Fibroblast of skin of abdomen (primary cell): ENCODE measurements around the gene RPP25. TPM values are rescaled to one million over a fixed set of nuclear protein-coding genes. Genes with fewer than 3 reads are reported as not detected.
A peak's percentile ranks its signal among the peaks of the same experiment; 100 is the strongest.

Experiments
- DNase-seq: peaks from one replicate; pipeline ENCODE4 v3.0.0-alpha.2; 2013
- polyA plus RNA-seq, 2 experiments: library from polyadenylated mRNA; unstranded; fragments of 120-200 nt; gene quantifications; one replicate each; pipeline ENCODE4 v1.2.1, GENCODE V29; 2013; ENCODE audit not compliant: insufficient read length in 2 of 2

The RPP25 gene, protein sequence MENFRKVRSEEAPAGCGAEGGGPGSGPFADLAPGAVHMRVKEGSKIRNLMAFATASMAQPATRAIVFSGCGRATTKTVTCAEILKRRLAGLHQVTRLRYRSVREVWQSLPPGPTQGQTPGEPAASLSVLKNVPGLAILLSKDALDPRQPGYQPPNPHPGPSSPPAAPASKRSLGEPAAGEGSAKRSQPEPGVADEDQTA
- polyA plus RNA-seq (2013, experiment 1 of 2; ENCODE audit: insufficient read length) = 3.5 TPM
- polyA plus RNA-seq (2013, experiment 2 of 2; ENCODE audit: insufficient read length) = 3.8 TPM

DNA sequence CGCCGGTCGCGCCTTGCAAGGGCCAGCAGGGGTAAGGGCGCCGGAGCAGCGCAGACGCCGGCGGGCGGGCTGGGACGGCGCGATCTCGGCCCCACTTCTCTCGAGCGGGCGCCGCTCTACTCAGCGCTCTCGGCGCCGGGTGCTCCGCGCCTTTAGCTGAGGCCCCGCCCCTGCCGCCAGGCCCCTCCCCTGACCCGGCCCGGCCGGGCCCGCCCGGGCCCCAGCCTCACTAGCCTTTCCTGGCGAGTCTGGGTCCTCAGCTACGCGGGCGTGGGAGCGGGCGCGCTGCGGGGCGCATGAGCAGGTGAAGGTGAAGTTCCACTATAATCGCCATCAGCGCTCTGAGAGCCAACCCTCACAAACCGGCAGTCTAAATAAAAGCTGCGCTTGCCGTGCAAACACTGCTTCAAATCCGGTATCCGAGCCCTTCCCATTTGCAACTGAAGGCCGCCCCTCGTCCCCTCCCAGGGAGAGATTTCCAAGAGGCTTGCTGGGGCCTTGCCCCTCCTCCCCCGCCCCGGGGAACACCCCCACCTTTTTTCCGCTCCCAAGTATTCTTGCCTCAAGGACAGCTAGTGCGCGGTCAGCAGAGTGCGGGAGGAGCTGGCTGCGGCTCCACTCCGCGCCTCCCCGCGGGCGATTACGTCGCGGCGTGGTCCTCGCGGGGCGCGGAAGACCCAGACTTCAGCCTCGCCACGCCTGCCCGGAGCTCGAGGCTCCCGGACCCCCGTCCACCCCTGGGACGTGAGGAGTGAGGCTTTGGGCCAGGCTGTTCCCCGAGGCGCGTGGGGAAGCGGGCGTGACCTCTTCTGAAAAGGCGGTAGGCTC lies at the start of gene RPP25:
TSS of gene RPP25 (minus strand) at position 125 of the 828 bp plus-strand sequence. CDS start 189 bp downstream, outside the sequence.
- peak; percentile 66 for DNase-seq

DNA sequence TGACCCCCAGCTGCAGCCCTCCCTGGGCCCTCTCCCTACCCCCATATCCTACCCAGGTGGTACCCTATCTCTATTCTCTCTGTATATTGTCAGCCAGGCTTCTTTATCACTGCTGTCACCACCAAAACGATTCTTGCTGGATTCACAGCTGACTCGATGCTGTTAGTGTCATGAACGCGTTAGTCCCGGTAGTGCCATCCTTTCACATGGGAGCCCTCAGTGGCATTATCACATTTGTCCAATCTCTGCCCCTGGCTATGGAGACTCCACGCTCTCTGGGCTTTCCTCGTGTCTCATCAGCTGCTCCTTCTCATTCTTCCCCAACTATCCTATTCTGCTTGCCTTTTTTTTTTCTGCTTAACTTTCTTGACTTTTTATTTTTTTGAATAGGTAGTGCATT lies 45.8 kb upstream of the RPP25 start:
- DNase-seq = no peak

DNA sequence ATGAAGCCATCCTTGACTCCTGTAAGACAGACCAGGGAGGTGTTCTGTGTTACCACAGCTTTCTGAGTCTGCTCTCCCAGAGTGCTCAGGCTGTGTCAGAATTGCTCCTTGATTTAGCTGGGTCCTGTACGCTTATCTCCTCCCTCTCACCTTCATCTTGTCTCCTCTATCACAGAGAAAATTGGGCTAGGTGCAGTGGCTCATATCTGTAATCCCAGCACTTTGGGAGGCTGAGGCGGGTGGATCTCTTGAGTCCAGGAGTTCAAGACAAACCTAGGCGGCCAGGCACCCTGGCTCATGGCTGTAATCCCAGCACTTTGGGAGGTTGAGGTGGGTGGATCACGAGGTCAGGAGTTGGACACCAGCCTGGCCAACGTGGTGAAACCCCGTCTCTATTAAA lies 44.7 kb upstream of the RPP25 start:
- no peak for DNase-seq

DNA sequence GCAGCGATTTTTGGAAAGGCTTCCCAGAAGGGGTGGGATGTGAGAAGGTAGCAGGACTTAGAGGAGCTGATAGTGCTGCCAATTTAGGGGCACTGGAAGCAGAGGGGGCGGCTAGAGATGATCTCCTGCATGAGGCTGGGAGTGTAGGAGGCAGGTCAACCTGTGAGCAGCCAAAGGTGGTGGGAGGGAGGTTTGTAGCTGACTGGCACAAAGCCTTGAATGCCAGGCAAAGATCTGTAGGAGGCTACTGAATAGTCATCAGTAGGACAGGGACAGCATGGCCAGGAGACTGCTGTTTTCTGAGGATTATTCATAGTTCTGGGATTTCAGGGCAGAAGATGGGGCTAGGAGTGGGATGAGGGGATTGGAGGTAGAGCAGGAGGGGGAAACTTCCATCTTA lies 41.0 kb upstream of the RPP25 start:
- DNase-seq = no peak

DNA sequence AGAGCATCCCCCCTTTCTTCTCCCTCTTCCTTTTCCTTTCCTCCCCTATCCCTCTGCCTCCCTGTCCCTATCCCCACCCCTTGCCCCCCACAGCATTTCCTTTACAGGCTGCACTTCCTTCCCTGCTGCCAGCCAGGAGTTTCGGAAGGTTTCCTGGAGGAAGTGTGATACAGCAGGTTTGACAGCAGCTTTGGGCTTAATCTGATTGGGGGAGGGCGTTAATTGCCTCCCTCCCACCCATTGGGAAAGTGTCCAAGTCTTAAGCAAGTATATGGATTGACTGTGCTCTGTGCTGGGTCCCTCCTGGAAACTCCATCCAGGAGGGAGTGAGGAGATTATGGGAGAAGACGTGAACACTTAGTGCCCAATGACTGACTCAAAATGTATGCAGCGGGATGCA lies 40.6 kb upstream of the RPP25 start:
- no peak for DNase-seq

DNA sequence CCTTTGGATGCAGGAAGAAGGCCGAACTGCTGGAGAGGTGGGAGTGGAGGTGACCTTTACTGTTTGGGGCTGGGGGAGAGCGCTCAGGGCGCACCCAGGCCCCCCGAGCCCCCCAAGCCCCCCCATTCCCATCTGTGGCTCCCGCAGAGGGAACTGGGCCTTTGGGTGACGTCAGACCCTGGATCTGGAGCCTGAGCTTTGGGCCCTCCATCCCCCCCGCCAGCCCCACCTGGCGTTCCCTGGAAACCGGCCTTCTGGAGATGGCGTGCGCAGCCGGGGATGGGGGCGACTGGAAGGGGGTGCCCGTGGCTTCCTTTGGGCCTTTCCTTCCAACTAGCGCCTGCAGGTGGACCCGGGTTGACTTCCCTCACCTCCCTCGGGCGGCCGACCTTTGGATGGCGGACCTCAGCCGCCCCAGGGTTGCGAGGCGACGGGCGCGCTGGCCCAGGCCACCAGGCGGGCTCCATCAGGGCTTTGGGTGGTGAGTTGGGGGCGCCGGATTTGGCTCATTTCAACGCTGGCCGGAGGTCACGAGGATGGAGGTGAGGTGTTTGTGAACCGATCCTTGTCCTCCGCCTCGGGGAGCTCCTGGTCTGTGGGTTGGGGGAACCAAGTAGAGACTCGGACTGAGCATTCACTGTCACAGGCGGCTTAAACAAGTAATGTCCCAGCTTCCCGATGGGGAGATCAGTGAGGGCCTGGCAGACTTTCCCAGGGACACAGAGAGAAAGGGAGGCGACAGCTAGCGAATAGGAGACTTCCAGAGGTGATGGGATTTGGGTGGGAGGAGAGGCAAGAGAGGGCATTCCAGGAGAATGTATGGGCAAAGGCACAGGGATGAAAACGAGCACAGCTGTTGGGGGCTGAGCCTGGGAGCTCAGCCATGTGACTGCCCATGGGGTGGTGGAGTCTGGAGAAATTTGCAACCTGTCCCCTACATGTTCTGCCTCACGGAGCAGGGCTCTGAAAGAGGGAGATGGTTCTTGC lies 39.5 kb upstream of the RPP25 start:
- DNase-seq = no peak

DNA sequence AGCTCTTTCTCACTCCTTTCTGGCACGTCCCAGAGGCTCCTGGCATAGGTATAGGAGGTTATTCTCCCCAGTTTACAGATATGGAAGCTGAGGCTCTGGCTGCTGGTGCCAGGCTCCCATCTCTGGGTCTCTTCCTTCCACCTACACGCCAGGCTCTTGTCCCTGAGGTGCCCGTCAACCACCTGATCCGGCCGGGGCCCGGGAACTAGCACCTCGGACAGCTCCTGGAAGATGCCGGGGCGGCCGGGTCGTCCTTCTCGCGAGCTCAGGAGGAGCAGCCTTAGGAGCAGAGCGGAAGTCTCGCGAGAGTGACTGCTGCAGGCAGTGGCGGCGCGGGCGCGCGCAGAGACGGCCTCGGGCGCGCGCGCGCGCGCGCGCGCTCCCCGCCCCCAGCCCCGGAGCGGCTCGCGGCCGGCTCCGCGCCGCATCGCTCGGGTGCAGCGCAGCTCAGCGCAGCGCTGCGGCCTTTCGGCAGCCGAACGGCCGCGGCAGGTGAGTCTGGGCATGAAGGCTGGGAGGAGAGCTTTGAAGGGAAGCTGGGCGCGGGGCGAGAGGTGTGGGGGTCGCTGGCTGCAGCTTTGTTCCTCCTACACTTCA lies 38.7 kb upstream of the RPP25 start, which contains the start of gene SCAMP5:
TSS of gene SCAMP5 (plus strand) at position 382 of the 597 bp plus-strand sequence. CDS start 16,277 bp downstream, outside the sequence.
- peak; percentile 92 for DNase-seq

DNA sequence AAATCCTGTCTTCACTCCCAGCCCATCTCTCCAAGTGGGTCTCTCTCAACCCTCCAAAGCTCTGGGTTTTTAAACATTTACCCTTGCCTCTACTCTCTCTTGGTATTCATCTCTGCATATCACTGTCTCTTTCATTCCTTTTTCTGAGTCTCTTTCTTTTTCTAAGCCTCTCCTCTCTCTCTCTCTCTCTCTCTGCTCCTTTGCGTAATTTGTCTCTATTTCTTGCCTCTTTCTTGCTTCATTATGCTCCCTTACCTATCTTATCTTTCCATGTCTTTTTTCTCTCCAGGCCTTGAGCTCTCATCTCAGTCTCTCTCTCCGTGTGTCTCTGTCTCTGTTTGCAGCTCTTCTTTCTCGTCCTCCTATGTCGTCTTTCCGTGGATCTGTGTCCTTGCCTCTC lies 38.1 kb upstream of the RPP25 start:
- no peak for DNase-seq

DNA sequence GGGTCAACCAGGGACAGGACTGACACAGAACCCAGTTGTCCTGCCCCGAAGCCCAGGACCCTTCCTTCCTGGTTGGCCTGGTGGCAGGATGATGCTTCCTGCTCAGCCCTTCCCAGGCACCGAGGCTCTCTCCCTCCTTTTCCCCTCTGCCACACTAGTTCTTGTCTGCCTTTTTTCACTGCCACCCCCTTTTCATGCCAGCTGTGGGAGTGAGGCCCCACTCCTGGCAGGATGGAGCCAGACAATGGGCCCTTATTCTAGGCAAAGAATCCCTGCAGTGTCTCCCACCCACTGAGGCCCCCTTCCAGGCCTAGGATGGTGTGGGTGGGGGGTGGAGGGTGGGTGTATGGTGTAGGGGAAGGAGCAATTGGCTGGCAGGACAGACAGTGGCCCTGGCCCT lies 37.7 kb upstream of the RPP25 start:
- DNase-seq = no peak

DNA sequence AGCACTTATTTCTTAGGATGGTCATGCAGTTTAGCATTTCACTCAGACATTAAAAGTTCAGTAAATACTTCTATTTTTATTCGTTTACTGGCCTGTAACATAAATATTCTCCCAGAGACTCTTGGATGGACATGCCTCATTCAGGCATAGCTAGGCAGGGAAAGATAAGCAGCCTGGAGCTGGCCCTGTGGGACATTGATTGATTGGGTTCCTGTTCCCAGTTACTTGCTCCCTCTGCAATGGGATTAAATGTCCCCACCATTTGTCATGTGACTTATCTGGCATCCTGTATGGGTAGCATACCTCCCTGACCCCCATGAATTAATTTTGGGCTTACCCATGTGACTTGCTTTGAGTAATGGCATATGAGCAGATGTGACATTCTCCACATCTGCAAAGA lies 36.0 kb upstream of the RPP25 start:
- DNase-seq = no peak

DNA sequence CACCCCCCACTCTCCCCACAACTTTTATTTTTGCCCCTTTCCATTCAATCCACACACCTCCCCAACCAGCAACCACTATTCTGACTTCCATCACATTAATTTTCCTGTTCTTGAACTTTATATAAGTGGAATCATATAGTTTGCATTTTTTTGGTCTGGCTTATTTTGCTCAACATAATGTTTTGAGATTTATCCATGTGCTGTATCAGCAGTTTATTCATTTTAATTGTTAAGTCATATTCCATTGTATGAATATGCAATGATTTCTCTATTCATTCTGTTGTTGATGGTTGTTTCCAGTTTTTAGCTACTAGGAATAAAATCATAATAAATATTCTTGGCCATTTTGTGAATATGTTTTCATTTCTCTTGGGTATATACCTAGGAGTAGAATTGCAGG lies 33.0 kb upstream of the RPP25 start:
- no peak for DNase-seq

DNA sequence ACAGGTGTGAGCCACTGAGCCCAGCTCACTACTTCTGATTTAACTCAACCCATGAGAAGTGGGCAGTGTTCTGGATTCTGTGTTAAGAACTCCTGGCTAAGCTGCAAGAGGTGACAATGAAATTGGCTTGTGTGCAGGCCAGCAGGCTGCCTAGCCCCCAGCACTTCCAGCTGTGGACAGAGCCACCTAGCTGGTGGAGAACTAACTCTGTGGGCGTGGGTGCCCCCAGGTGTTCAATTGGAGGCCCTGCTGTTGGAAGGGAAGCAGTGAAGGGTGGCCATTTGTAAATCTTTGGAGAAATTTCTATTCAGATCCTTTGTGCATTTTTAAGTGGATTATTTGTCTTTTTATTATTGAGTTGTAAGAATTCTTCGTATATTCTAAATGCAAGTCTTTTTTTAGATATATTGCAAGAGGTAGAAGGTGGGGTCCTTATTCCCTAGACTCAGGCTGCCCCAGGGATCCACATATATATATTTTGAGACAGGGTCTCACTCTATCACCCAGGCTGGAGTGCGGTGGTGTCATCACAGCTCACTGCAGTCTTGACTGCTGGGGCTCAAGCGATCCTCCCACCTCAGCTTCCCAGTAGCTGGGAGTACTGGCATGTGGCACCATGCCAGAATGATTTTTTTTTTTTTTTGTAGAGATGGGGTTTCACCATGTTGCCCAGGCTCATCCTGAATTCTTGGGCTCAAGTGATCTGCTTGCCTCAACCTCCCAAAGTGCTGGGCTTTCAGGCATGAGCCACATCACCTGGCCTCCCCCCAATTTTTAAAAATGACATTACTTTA lies 31.6 kb upstream of the RPP25 start:
- peak; percentile 22 for DNase-seq

DNA sequence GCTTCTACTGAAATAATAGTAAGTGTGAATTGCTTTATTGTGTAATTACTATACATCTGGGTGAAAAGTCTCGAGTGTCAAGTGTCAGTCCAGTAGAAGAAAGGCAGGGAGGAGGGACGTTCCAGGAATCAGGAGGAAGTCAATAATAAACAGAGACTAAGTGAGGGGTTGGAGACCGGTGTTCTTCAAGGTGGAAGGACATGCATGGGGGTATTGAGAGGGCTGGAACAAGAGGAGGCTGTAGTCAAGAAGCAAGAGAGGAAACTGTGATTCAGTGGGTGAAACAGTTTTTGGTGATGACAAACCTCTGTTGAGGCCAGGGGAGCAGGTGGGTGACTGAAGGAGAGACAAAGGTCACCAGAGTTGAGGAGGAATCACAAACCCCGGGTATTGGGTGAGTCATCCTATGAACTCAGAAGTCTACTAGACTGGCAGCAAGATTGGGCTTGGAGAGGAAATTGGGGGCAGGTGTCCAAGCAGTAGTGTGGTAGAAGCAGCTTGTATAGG lies 27.2 kb upstream of the RPP25 start:
- no peak for DNase-seq

DNA sequence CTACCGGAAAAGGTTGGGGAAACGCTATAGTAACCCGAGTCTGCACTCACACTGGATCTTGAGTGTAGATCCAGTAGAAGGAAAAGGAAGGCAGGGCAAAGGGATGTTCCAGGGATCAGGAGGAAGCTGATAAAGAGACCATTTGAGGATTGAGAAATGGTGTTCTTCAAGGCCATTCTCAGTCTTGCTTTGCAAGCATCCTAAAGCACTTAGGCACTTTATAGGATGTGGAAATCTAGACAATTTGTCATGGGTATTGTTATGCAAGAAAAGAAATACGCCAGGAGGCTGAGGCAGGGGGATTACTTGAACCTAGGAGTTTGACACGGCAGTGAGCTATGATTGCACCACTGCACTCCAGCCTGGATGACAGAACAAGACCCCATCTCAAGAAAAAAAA lies 25.6 kb upstream of the RPP25 start:
- no peak for DNase-seq

DNA sequence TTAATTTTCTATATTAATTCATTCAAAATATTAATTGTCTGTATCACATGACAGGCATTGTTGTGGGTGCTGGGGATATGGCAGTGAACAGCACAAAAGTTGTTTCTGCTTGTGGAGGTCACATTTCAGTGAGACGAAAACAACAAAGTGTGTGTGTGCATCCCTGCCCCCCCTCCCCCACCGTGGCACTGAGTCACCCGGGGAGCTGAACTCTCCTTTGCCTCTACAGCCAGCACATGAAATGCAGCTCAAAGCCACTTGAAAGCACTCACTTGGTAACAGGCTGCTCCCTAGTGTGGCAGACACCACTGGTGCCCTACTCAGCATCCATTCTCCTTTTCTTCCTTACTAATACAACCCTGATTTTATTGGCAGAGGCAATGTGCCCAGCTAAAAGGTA lies 21.9 kb upstream of the RPP25 start:
- no peak for DNase-seq

DNA sequence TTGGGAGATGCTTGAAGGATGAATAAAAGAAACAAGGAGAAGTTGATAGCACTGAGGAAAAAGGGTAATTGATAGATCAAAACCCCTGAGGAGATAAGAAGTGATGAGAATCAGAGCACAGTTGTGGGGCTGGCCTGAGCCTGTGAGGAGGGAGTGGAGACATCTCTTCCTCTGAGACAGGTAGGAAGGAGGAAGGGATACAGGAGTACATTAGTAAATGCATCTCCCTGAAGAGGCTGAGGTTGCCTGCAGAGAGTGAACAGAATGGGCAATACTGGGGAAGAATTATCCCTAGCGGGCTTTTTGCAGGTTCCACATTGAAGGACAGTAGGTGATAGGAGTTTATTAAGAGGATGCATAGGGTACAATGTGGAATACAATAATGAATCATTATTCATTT lies 21.5 kb upstream of the RPP25 start:
- DNase-seq = no peak

DNA sequence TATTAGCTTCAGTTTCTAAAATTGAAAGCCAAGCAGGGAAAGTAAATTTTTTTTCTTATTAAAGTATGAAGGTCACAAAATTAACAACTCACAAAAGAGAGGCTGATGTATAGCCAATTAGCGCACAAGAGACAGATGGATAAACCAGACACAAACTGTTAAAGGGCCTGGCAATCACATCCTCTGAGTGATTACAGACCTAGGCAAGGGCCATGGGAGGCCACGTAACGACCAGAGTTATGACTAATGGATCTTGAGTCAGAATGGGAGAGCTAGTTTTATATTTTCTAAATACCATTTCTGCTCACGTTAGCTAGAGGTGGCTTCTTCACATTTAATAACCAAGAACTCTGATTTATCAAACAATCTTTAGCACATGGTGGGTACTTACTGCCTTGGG lies 21.0 kb upstream of the RPP25 start:
- DNase-seq = no peak

DNA sequence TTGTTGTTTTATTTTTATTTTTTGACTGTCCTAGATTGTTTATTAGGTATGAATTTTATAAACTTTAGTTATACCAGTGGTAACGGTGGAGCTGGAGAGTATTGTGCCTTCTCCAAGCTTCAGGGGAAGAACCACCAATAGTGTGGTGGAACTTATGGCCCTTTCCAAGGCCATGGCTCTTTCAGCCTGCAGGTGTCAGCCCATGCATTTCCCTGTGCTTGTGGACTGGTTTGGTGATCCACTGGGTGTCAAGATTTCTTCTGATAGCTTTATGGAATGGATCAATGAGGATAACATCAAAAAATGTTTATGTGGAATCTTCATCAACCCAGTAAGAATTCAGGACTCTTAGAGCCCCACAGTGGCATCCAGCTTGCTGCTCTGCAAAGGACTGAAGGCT lies 19.6 kb upstream of the RPP25 start:
- DNase-seq = no peak

DNA sequence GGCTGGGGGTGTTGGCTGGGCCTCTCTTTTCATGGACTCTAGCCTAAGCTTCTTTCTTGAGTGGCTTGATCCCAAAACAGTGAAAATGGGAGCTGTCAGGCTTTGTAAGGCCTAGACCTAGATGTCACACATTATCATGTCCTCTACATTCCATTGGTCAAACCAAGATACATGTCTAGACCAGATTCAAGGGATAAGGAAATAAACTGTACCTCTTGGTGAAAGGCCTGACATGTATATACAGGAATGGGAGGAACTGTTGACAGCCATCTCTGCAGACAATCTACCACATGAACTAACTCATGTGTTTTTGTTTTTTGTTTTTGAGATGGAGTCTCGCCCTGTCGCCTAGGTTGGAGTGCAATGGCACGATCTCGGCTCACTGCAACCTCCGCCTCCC lies 11.1 kb upstream of the RPP25 start:
- DNase-seq = no peak

DNA sequence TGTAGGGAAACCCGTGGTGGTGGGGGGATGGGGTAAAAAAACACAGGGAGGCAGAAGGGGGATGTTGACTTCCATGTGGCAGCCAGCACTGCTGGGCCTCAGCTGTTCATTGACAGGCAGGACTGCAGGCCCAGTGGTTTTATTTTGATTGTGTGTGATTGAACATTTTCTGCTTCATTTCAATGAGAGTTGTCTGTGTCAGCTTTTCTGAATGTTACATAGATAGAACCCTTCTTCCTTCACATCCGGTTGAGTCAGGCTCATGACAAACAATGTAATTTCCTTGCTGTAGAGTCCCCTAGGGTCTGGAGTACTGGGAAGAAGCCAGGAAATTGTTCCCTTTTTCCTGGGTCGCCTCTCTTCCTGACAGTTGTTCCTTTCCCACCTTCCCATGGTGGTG lies 8.2 kb upstream of the RPP25 start:
- DNase-seq = peak; percentile 55

DNA sequence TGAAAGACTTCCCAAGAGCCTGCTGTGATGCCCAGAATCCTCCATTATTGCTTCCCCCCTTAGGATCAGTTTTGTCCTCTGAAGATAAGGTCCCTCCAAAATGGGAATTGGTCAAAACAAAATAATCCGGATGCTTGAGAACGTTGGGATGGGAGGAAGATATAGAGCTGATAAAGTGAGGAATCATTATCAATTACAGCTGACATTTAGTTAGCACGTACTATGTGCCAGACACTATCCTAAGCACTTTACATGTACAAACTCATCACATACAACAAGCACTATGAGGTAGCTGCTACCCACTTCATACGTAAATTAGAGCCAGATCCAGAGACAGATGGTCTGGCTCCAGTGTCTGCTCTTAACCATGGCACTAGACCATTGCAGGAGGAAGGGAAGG lies 6.6 kb upstream of the RPP25 start:
- no peak for DNase-seq
